Smooth muscle cell of trachea (primary cell): ENCODE measurements around the gene ODR4. TPM values are rescaled to one million over a fixed set of nuclear protein-coding genes. Genes with fewer than 3 reads are reported as not detected.

Experiments
- total RNA-seq: library from RNA; depleted of rRNA; stranded (reverse); fragments of >200 nt; gene quantifications from 2 replicates; pipeline ENCODE4 v1.2.1, GENCODE V29; 2014

Gene ODR4
- 15.5 and 18.8 TPM in 2 replicates for total RNA-seq

GRCh38 chr1:186375152-186375928 is at the start of gene ODR4, which contains the start of gene TPR:
TSS of gene ODR4 (plus strand) at chr1:186375838. CDS start at chr1:186379786, 3,948 bp downstream.
TSS of gene TPR (minus strand) at chr1:186375253. CDS start at chr1:186375028, 225 bp downstream.

GRCh38 chr1:186461014-186461413 is 85.4 kb downstream of the ODR4 start, which contains the start of gene PDC:
TSS of gene PDC (minus strand) at chr1:186461114. CDS start at chr1:186449459, 11,655 bp downstream.

Other genes with a start within 250 kb of the ODR4 start
- 0.17 and 2.8 TPM in 2 replicates for gene PRG4, start 79.6 kb upstream of the ODR4 start, total RNA-seq
- 63.0 and 90.3 TPM in 2 replicates for gene TPR, start 585 bp upstream of the ODR4 start, total RNA-seq
- not detected in 2 replicates for gene PDC, start 85.3 kb downstream of the ODR4 start, total RNA-seq